HG03378 (cell line): Measurements from ENCODE around the gene TUBB4A.

Experiments
- ATAC-seq: cut with Tn5 transposase; IDR thresholded peaks from one replicate; pipeline ENCODE4 v1.9.1; 2021; ENCODE audit warnings: mild to moderate bottlenecking, moderate library complexity; ENCODE audit not compliant: unreplicated experiment

Gene TUBB4A

GRCh38 chr19:6498294-6499036, 3.6 kb downstream of the TUBB4A start:
- no peak for ATAC-seq

- ATAC-seq: no peak
Observed at GRCh38 chr19:6495947-6496346, 6.2 kb downstream of the TUBB4A start.

DNA sequence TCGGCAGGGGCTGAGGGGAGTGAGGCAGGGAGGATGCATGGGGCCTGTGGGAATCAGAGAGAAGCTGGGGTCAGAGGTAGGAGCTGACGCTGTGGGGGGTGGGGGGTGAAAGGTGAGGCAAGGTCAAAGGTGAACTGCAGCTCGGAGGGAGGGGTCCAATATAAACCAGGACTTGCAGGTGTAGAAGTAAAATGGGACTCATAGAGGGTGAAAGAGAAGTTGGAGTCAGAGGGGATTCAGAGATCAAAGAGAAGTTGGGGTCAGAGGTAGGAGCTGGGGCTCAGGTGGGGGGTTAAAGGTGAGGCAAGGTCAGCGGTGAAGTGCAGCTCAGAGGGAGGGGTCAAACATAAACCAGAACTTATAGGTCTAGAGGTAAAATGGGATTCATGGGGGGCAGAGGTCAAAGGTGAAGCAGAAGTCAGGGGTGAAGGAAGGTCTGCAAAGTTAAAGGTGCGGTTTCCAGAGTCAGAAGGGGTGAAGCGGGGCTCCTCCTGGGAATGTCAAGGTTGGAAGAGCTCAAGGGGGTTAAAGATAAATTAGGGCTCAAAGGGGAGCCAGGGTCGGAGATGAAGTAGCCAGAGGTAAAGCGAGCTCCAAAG, 7.6 kb downstream of the TUBB4A start:
- ATAC-seq: no peak

DNA sequence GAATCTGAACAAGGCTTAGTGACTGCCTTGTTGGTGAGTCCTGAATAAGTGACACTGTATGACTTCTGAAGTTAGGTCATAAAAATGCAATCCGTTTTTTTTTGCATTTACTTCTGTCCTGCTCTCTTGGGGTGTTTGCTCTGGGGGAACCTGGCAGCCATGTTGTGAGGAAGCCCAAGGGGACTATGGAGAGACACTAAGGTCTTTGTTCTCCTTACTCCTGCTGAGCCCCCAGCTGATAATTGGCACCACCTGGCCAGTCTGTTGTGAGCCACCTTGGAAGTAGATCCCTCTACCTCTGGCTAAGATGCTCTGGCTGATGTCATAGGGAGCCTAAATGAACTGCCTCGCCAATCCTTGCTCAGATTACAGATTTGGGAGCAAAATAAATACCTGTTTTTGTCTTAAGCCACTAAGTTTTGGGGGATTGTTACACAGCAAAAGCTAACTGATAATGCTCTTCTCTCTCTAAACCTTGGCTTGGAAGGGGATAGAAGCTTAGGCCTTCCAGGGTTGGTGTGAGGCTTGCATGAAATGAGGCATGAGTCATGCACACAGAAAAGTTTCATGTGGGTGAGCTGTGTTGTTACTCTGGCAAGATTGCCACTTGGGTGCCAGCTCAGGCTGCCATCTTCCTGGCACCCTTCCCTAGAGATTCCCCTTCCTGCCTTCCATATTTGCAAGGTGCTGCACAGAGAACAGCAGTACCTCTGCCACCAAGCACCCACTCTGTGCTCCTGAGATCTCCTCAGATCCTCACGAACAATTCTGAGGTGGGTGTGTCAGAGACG, 10.1 kb downstream of the TUBB4A start:
- no peak for ATAC-seq

DNA sequence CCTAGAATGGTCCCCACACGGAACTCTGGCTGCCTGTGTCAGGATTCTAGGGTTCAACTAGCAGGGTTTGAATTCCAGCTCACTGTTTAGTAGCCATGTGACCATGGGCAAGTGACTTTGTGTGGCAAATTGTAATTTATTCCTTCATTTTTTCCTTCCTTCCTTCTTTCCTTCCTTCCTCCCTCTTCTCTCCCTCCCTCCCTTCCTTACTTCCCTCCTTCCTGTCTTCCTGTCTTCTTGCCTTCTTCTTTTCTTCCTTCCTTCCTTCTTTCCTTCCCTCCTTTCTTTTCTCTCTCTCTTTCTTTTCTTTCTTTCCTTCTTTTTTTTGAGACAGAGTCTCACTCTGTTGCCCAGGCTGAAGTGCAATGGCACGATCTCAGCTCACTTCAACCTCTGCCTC, 12.0 kb downstream of the TUBB4A start:
- ATAC-seq: no peak

GRCh38 chr19:6489278-6490061, 12.6 kb downstream of the TUBB4A start:
- peak; percentile 69 for ATAC-seq

DNA sequence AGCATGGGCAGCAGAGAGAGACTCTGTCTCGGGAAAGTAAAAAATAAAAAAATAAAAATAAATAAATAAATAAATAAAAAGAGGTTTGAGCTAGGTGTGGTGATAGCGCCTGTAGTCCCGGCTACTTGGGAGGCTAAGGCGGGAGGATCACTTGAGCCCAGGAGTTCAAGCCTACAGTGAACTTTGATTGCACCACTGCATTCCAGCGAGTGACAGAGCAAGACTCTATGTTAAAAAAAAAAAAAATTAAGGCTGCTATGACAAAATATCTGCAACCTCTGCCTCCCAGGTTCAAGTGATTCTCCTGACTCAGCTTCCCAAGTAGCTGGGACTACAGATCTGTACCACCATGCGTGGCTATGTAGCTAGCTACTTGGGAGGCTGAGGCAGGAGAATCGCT, 17.3 kb downstream of the TUBB4A start:
- no peak for ATAC-seq

DNA sequence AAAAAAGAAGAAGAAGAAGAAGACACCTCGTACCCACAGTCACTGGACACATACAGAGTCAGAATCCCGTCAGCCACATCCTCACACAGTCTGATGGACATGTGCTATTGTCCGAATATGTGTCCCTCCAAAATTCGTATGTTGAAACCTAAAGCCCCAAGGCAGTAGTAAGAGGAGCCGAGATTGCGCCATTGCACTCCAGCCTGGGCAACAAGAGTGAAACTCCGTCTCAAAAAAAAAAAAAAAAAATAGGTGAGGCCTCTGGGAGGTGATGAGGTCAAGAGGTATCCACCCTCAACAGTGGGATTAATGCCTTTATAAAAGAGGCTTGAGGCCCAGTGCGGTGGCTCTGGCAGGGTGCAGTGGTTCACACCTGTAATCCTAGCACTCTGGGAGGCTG, 17.9 kb downstream of the TUBB4A start:
- no peak for ATAC-seq

GRCh38 chr19:6483235-6483634, 18.9 kb downstream of the TUBB4A start:
- no peak for ATAC-seq

DNA sequence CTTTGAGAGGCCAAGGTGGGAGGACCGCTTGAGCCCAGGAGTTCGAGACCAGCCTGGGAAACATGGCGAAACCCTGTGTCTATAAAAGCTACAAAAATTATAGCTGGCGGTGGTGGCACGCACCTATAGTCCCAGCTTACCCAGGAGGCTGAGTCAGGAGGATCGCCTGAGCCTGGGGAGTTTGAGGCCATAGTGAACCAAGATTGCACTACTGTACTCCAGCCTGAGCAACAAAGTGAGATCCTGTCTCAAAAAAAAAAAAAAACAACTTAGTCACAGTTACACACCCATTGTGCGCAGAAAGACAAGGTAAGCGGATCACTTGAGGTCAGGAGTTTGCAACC, 19.8 kb downstream of the TUBB4A start:
- no peak for ATAC-seq

GRCh38 chr19:6481541-6482342, 20.4 kb downstream of the TUBB4A start, which contains the start of gene DENND1C:
Gene DENND1C (minus strand): TSS chr19:6481787. CDS start chr19:6481695, 92 bp downstream.
- no peak for ATAC-seq

- ATAC-seq: no peak
Observed at GRCh38 chr19:6480848-6481415, 21.2 kb downstream of the TUBB4A start.

DNA sequence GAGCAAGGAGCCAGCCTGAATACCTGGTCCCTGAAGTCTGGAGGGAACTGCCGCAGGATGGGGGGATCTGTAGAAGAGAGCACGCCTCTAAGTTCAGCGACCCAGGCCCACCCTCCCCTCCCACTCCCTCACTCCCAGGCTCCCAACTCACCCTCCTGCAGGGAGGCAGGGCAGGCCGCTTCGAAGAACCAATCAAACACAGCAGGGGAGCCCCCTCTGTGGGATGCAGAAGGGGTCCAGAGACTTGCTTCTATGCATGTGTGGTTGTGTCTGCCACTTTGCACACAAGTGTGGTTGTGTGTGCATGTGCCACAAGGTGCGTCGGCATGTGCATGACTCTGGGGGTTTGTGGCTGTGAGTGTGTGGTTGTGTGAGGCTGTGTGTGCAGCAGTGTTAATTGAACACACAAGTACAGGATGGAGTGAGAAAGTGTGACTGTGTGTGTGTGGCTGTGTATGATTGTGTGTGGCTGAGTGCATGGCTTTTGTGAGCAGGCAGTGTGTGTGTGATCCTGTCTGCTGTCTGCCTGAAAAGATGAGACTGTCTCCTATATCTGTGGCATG, 22.2 kb downstream of the TUBB4A start:
- ATAC-seq: no peak

DNA sequence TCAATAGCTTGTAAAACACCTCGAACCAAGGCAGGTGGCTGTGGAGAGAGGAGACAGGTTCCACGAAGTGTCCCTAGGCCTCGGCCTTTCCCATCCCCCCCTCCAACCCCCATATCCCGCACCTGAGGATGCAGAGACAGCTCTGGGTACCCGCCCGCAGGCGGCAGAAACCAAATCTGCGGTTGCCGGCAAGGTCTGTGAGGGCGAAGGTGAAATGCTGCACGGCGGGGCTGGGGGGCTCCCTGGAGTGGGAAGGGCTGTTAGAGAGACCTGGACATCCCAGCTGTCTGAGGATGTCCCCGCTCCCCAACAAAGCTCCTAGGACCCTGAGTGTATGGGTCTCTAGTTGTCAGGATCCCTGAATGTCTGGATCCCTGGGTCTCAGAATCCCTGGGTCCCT, 23.3 kb downstream of the TUBB4A start:
- no peak for ATAC-seq

DNA sequence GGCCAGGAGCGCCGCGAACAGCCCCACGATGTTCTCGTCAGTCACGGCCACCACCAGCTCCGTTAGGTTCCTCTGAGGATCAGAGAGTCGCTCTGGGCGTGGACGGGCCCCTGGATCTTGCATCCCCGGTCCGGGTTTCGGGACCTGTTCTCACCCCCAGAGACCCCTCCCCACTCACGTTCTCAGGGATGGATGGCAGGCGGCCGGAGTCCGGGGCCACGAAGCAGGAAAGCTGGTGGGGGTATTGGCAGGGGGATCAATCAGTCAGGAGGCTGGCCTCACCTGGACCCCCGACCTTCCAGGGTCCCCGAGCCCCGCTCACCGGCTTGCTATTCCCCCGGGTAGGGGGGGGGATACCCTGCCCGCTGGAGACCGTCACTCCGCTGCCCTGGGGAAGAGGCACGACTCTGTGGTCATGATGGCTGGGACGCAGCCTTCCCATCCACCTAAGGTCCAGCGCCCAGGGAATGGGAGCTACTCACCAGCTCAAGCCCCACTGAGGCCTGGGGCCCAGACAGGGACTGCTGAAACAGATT, 25.1 kb downstream of the TUBB4A start:
- no peak for ATAC-seq

- ATAC-seq: no peak
Observed at GRCh38 chr19:6476155-6476895, 25.8 kb downstream of the TUBB4A start.

GRCh38 chr19:6475321-6476108, 26.6 kb downstream of the TUBB4A start:
- no peak for ATAC-seq

GRCh38 chr19:6473647-6474046, 28.5 kb downstream of the TUBB4A start:
- ATAC-seq: no peak
